PFSK-1 (cell line): ENCODE results near the gene AGGF1.

Experiments
- FOXP2 ChIP-seq: optimal IDR thresholded peaks from 2 replicates; pipeline ENCODE3; 2011; ENCODE audit warnings: borderline replicate concordance, control low read depth, inconsistent platforms; ENCODE audit not compliant: insufficient read depth; ENCODE audit errors: extremely low read length, extremely low read depth
- POLR2AphosphoS5 ChIP-seq: IDR thresholded peaks from 2 replicates; pipeline ENCODE4 v1.6.1; 2012; ENCODE audit warnings: low read depth, mild to moderate bottlenecking, control low read depth, low read length, moderate library complexity
- SIN3A ChIP-seq: IDR thresholded peaks from 2 replicates; pipeline ENCODE4 v1.6.1; 2012; ENCODE audit warnings: mild to moderate bottlenecking, low read length, moderate library complexity, borderline replicate concordance; ENCODE audit not compliant: insufficient read depth
- TAF1 ChIP-seq: IDR thresholded peaks from 2 replicates; pipeline ENCODE4 v1.6.1; 2012; ENCODE audit warnings: low read length, control low read depth, borderline replicate concordance; ENCODE audit not compliant: insufficient read depth
- TF ChIP-seq, protein P1 (sequence below), 2 experiments: IDR thresholded peaks; 2 replicates each; pipeline versions ENCODE4 v1.6.1 to v1.8.0; 2011 to 2012; ENCODE audit warnings: low read depth in 2 of 2, low read length in 2 of 2, control low read depth in 1 of 2, inconsistent platforms in 1 of 2, mild to moderate bottlenecking in 1 of 2, moderate library complexity in 1 of 2; ENCODE audit not compliant: insufficient read depth in 1 of 2

Gene AGGF1

DNA sequence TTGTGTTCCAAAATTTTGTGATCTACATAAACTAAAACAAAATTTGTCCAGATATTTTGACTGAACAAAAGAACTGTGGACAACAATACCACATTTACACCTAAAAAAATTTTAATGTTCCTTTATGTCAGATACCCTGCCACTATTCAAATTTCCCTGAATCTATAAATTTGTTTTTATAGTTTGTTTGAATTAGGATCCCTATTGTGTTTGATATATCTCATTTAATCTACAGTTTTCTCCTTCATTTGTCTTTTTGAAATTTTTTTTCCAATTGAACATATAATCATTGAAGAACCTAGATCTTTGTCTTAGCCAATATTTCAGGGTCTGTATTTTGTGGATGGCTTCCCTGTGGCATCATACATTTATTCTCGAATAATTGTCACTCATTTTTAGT is 5.7 kb downstream of the AGGF1 start:
- TF ChIP-seq POLR2AphosphoS5 (no peak), SIN3A (no peak), FOXP2 (no peak), TAF1 (no peak)
- TF ChIP-seq, protein P1, sequence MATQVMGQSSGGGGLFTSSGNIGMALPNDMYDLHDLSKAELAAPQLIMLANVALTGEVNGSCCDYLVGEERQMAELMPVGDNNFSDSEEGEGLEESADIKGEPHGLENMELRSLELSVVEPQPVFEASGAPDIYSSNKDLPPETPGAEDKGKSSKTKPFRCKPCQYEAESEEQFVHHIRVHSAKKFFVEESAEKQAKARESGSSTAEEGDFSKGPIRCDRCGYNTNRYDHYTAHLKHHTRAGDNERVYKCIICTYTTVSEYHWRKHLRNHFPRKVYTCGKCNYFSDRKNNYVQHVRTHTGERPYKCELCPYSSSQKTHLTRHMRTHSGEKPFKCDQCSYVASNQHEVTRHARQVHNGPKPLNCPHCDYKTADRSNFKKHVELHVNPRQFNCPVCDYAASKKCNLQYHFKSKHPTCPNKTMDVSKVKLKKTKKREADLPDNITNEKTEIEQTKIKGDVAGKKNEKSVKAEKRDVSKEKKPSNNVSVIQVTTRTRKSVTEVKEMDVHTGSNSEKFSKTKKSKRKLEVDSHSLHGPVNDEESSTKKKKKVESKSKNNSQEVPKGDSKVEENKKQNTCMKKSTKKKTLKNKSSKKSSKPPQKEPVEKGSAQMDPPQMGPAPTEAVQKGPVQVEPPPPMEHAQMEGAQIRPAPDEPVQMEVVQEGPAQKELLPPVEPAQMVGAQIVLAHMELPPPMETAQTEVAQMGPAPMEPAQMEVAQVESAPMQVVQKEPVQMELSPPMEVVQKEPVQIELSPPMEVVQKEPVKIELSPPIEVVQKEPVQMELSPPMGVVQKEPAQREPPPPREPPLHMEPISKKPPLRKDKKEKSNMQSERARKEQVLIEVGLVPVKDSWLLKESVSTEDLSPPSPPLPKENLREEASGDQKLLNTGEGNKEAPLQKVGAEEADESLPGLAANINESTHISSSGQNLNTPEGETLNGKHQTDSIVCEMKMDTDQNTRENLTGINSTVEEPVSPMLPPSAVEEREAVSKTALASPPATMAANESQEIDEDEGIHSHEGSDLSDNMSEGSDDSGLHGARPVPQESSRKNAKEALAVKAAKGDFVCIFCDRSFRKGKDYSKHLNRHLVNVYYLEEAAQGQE (IDR thresholded peaks at IDR 0.05; ENCODE audit: insufficient read depth in 1 of 2, low read depth in 2 of 2, low read length in 2 of 2): no peak

DNA sequence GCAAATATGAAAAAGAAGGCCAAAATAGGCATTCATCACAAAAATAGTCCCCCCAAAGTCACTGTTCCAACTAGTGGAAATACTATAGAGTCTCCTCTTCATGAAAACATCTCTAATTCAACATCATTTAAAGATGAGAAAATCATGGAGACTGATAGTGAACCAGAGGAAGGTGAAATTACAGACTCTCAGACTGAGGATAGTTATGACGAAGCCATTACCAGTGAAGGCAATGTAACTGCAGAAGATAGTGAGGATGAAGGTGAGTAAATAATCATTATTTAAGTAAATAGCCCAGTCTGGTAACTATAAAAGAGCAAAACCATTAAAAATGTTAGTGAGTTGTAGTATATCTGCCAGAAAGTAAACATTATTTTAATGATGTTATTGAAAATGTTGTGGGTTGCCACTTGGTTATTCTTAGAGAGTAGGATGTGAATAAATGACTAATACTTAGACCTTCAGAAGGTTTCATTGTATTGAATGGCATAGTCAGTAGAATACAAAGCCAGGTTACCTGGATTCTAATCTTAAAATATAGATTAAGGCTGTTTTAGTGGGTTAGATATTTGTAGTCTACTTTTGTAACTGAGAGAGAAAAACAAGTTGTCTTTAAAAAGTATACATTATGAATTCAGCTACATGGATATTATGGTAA is 16.3 kb downstream of the AGGF1 start:
- TF ChIP-seq FOXP2 (no peak), TAF1 (no peak), POLR2AphosphoS5 (no peak), SIN3A (no peak)
- TF ChIP-seq, protein P1 (IDR thresholded peaks at IDR 0.05; ENCODE audit: insufficient read depth in 1 of 2, low read depth in 2 of 2, low read length in 2 of 2): no peak

DNA sequence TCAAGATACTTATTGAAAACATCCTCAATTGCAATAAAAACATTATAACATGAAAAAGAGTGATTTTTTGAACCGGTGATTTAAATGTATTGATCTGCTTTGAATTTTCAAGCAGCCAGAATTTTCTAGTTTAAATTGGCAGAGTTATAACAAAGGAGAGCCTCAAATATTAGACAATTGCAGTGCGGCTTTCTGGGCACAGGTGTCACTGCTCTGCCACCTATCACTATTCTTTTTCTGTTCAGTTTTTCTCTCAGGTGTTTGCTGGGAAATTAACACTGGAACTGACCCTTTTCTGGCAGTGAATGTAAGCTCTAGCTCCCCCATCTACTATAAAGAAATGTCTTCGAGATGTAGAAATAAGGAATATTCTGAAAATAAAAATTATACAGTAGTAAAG is 33.8 kb downstream of the AGGF1 start:
- TF ChIP-seq, protein P1 (IDR thresholded peaks at IDR 0.05; ENCODE audit: insufficient read depth in 1 of 2, low read depth in 2 of 2, low read length in 2 of 2): no peak
- no peak for TF ChIP-seq FOXP2
- no peak for TF ChIP-seq TAF1
- TF ChIP-seq POLR2AphosphoS5: no peak
- no peak for TF ChIP-seq SIN3A

DNA sequence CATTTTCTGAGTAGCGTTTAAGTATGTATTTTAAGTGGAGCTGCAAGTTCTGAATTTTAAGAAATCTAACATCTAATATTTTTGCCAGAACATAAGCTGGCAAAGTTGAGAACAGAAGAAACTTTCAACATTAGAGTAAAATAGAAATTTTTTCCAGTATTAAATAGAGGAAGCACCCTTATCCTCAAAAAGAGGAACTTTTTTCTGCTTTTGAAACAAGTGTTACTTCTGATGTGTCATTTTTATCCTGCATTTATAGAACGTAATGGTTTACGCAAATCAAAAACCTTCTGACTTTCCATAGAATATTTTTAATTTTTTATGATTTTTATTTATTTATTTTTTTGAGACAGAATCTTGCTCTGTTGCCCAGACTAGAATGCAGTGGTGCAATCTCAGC is 35.1 kb downstream of the AGGF1 start:
- TF ChIP-seq, protein P1 (IDR thresholded peaks at IDR 0.05; ENCODE audit: insufficient read depth in 1 of 2, low read depth in 2 of 2, low read length in 2 of 2): no peak
- TF ChIP-seq SIN3A: no peak

DNA sequence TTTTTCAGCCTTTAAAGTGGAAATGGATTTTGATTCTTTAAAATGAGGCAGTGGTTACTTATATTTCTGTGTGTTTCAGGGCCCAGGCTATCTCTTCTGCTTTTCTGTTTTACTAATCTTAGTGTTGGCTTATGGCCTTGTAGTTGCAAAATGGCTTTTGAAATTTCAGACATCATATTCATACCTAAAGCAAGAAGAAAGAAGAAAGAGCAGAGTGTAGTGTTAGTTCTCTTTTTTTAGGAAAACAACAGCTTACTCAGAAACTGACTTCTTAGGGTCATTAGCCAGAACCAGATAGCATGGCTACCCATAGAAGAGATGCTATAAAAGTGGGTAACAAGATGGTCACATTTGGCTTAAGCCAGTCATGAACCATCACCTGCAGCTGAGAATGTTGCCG is 36.0 kb downstream of the AGGF1 start:
- no peak for TF ChIP-seq POLR2AphosphoS5
- TF ChIP-seq, protein P1 (IDR thresholded peaks at IDR 0.05; ENCODE audit: insufficient read depth in 1 of 2, low read depth in 2 of 2, low read length in 2 of 2): no peak
